DOHH2 (cell line): Measurements from ENCODE around the gene CORO1C.
"Not testable (repeated sequence)": the region's sequence is repeated elsewhere in the genome, so short reads cannot be mapped to it uniquely, and the experiment has no call there.

ENCODE experiments used
- H3F3A ChIP-seq: fragments of 200-600 bp; sonication (generic), shearing (Covaris generic); 2 replicates; pipeline ENCODE4 v1.6.0; 2016; ENCODE audit warnings: antibody characterized with exemption, mild to moderate bottlenecking; ENCODE audit not compliant: control insufficient read depth, insufficient read depth
- H3K27ac ChIP-seq: fragments of 200-600 bp; sonication (generic); 2 replicates; pipeline ENCODE4 v1.5.1; 2014; ENCODE audit warnings: low read depth, mild to moderate bottlenecking, low read length, moderate library complexity
- H3K27me3 ChIP-seq: fragments of 200-600 bp; sonication (generic); 2 replicates; pipeline ENCODE4 v1.6.1; 2014; ENCODE audit warnings: mild to moderate bottlenecking, low read length, mixed read lengths; ENCODE audit not compliant: control insufficient read depth
- H3K36me3 ChIP-seq: fragments of 200-600 bp; sonication (generic); 2 replicates; pipeline ENCODE4 v1.6.1; 2014; ENCODE audit warnings: mild to moderate bottlenecking, low read length, moderate library complexity, mixed read lengths; ENCODE audit not compliant: control insufficient read depth
- H3K4me1 ChIP-seq: fragments of 200-600 bp; sonication (generic); 2 replicates; pipeline ENCODE4 v1.6.1; 2014; ENCODE audit warnings: mild to moderate bottlenecking, low read length, mixed read lengths; ENCODE audit not compliant: control insufficient read depth
- H3K4me2 ChIP-seq: fragments of 200-600 bp; sonication (generic); 2 replicates; pipeline ENCODE4 v1.6.0; 2014; ENCODE audit warnings: mild to moderate bottlenecking, low read length, moderate library complexity
- H3K4me3 ChIP-seq: fragments of 200-600 bp; sonication (generic); 2 replicates; pipeline ENCODE4 v1.5.1; 2014; ENCODE audit warnings: mild to moderate bottlenecking, low read length, mixed read lengths
- H3K79me2 ChIP-seq: fragments of 200-600 bp; sonication (generic); 2 replicates; pipeline ENCODE4 v1.6.1; 2014; ENCODE audit warnings: mild to moderate bottlenecking, low read length, mixed read lengths; ENCODE audit not compliant: control insufficient read depth
- H3K9me2 ChIP-seq: fragments of 200-600 bp; sonication (generic); replicated peaks from 2 replicates; pipeline ENCODE4 v1.6.1; 2014; ENCODE audit warnings: mild to moderate bottlenecking, low read length, mixed read lengths; ENCODE audit not compliant: control insufficient read depth
- H3K9me3 ChIP-seq: fragments of 200-600 bp; sonication (generic); 2 replicates; pipeline ENCODE4 v1.6.1; 2014; ENCODE audit warnings: antibody characterized with exemption, low read length, mixed read lengths; ENCODE audit not compliant: control insufficient read depth, insufficient read depth
- H4K20me1 ChIP-seq: fragments of 200-600 bp; sonication (generic); 2 replicates; pipeline ENCODE4 v1.6.0; 2014; ENCODE audit warnings: low read depth, mild to moderate bottlenecking, antibody characterized with exemption, low read length, moderate library complexity; ENCODE audit not compliant: control insufficient read depth, insufficient read depth
- CTCF ChIP-seq: fragments of 200-600 bp; sonication (generic); IDR thresholded peaks from one replicate; pipeline ENCODE4 v1.5.1; 2014; ENCODE audit warnings: antibody characterized with exemption, mild to moderate bottlenecking, low read depth, low read length; ENCODE audit not compliant: poor library complexity, severe bottlenecking
- EZH2phosphoT487 ChIP-seq: fragments of 200-600 bp; sonication (generic); IDR thresholded peaks from 2 replicates; pipeline ENCODE4 v1.6.1; 2017; ENCODE audit warnings: borderline replicate concordance, mild to moderate bottlenecking, antibody characterized with exemption, low read length, moderate library complexity, mixed read lengths

The CORO1C gene

DNA sequence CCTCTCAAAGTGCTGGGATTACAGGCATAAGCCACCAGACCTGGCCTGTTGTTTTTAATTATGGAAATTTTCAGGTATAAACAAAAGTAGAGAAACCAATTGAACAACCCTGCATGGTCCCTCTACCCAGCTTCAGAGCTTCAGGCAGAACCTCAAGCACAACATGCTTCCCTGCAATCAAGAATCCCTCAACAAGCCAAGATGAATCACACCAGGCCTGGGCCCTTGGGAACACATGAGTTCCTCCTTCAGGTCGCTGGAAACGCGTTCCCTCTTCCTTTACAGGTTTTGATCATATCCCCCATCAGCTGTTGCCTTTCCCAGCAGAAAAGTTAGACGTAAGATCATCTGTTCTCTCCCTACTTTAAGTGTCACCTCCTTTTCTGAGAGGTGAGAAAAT is 20.5 kb upstream of the CORO1C start:
- no peak for TF ChIP-seq CTCF
- TF ChIP-seq EZH2phosphoT487: no peak
- H3K27me3 ChIP-seq: no peaks in the 10 kb centered on the region
- no peaks in the 10 kb centered on the region for H3K9me2 ChIP-seq
- no peak overlapping the region for H3K27ac ChIP-seq
- H3K4me1 ChIP-seq: no peaks in the 10 kb centered on the region
- no peaks in the 10 kb centered on the region for H4K20me1 ChIP-seq
- H3K36me3 ChIP-seq: no peaks in the 10 kb centered on the region
- H3K4me3 ChIP-seq: no peak overlapping the region
- H3F3A ChIP-seq: no peaks in the 10 kb centered on the region
- H3K79me2 ChIP-seq: no peaks in the 10 kb centered on the region
- H3K4me2 ChIP-seq: no peak overlapping the region
- H3K9me3 ChIP-seq: no peaks in the 10 kb centered on the region

DNA sequence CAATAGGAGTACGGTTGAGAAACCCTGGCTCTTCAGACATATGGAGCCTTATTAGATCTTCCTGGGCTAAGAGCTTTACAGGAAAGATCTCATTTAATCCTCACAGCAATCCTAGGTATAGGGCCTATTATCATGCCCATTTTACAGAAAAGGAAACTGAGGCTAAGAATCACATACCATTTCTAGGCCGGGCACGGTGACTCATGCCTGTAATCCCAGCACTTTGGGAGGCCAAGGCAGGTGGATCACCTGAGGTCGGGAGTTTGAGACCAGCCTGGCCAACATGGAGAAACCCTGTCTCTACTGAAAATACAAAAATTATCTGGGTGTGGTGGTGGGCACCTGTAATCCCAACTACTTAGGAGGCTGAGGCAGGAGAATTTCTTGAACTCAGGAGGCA is 19.7 kb upstream of the CORO1C start:
- not testable (repeated sequence) for H3K9me2 ChIP-seq, H3K27me3 ChIP-seq, H3K4me2 ChIP-seq, H4K20me1 ChIP-seq, H3F3A ChIP-seq, H3K79me2 ChIP-seq, H3K4me3 ChIP-seq, H3K4me1 ChIP-seq, H3K9me3 ChIP-seq, H3K27ac ChIP-seq, H3K36me3 ChIP-seq

DNA sequence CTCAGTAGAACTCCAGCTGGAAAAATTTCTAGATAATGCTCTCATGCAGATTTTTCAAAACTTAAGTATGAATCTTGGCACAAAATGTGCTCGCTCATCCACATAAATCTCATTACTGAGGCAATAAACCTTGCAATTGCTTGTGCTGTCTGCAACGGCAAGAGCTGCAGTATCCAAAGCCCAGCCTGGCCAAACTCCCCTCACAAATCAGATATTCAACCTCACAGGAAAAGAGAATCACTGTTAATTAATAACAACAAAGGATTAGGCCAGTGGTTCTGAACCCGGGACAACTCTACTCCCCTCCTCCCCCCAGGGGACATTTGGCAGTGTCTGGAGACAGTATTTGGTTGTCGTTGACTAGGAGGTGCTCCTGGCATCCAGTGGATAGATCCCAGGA is 19.2 kb upstream of the CORO1C start:
- no peaks in the 10 kb centered on the region for H3K9me2 ChIP-seq
- TF ChIP-seq EZH2phosphoT487 (no peak), CTCF (no peak)
- no peak overlapping the region for H3K4me3 ChIP-seq
- H3K4me2 ChIP-seq: no peak overlapping the region
- H3K79me2 ChIP-seq: no peaks in the 10 kb centered on the region
- H3K36me3 ChIP-seq: no peaks in the 10 kb centered on the region
- H3F3A ChIP-seq: no peaks in the 10 kb centered on the region
- no peaks in the 10 kb centered on the region for H3K27me3 ChIP-seq
- no peak overlapping the region for H3K27ac ChIP-seq
- no peaks in the 10 kb centered on the region for H3K4me1 ChIP-seq
- no peaks in the 10 kb centered on the region for H3K9me3 ChIP-seq
- H4K20me1 ChIP-seq: no peaks in the 10 kb centered on the region

- Histone ChIP-seq H3K27me3 (0 out of 2 replicates have a peak, but pooled peaks cover 5% of the 10 kb centered on the region), H3K9me2 (no peaks in the 10 kb centered on the region)
- no peak for TF ChIP-seq CTCF
- TF ChIP-seq EZH2phosphoT487: no peak
These were observed 16.2 kb upstream of the CORO1C start for GRCh38 chr12:108747563-108747962.

More at GRCh38 chr12:108747563-108747962, 16.2 kb upstream of the CORO1C start:
- Histone ChIP-seq H3K9me3 (no peaks in the 10 kb centered on the region), H3K36me3 (no peaks in the 10 kb centered on the region), H3K4me1 (peaks cover 6% of the 10 kb centered on the region), H3K27ac (no peak overlapping the region), H3K4me2 (no peak overlapping the region), H4K20me1 (no peaks in the 10 kb centered on the region), H3K4me3 (no peak overlapping the region), H3K79me2 (no peaks in the 10 kb centered on the region), H3F3A (no peaks in the 10 kb centered on the region)
